MM.1S (cell line): ENCODE measurements around the gene VSX2.

Experiments
- DNase-seq: peaks from one replicate; pipeline ENCODE4 v3.0.0-alpha.2; 2015
- H2AFZ ChIP-seq: fragments of 300-600 bp; sonication (generic); 2 replicates; pipeline ENCODE4 v1.6.0; 2016; ENCODE audit warnings: antibody characterized with exemption, low read length
- H3F3A ChIP-seq: fragments of 300-600 bp; sonication (generic); 2 replicates; pipeline ENCODE4 v1.6.1; 2016; ENCODE audit warnings: mild to moderate bottlenecking, antibody characterized with exemption, low read length, moderate library complexity, mixed read lengths; ENCODE audit not compliant: insufficient read depth
- H3K27ac ChIP-seq: fragments of 300-600 bp; sonication (generic); 2 replicates; pipeline ENCODE4 v1.5.1; 2016; ENCODE audit warnings: mild to moderate bottlenecking, low read length
- H3K27me3 ChIP-seq: fragments of 300-600 bp; sonication (generic); replicated peaks from 2 replicates; pipeline ENCODE4 v1.6.0; 2016; ENCODE audit warnings: low read length; ENCODE audit not compliant: insufficient read depth
- H3K36me3 ChIP-seq: fragments of 300-600 bp; sonication (generic); replicated peaks from 2 replicates; pipeline ENCODE4 v1.6.1; 2016; ENCODE audit warnings: mild to moderate bottlenecking, low read length, mixed read lengths; ENCODE audit not compliant: insufficient read depth
- H3K4me1 ChIP-seq: fragments of 300-600 bp; sonication (generic); 2 replicates; pipeline ENCODE4 v1.6.1; 2016; ENCODE audit warnings: low read length, mixed read lengths
- H3K4me2 ChIP-seq: fragments of 300-600 bp; sonication (generic); 2 replicates; pipeline ENCODE4 v1.6.0; 2016; ENCODE audit warnings: low read depth, low read length
- H3K4me3 ChIP-seq: fragments of 300-600 bp; sonication (generic); 2 replicates; pipeline ENCODE4 v1.5.1; 2016; ENCODE audit warnings: low read length, mixed read lengths
- H3K79me2 ChIP-seq: fragments of 300-600 bp; sonication (generic); 2 replicates; pipeline ENCODE4 v1.6.1; 2016; ENCODE audit warnings: mixed run types, low read length, mixed read lengths
- H3K9ac ChIP-seq: fragments of 300-600 bp; sonication (generic); 2 replicates; pipeline ENCODE4 v1.6.1; 2016; ENCODE audit warnings: low read length, mixed read lengths
- H3K9me2 ChIP-seq: fragments of 300-600 bp; sonication (generic); replicated peaks from 2 replicates; pipeline ENCODE4 v1.6.1; 2016; ENCODE audit warnings: mild to moderate bottlenecking, low read length, mixed read lengths; ENCODE audit not compliant: insufficient read depth
- H3K9me3 ChIP-seq: fragments of 300-600 bp; sonication (generic); replicated peaks from 2 replicates; pipeline ENCODE4 v1.6.1; 2016; ENCODE audit warnings: mild to moderate bottlenecking, low read length, mixed read lengths; ENCODE audit not compliant: insufficient read depth
- H4K20me1 ChIP-seq: fragments of 300-600 bp; sonication (generic); 2 replicates; pipeline ENCODE4 v1.6.1; 2016; ENCODE audit warnings: mild to moderate bottlenecking, low read length, moderate library complexity, mixed read lengths; ENCODE audit not compliant: insufficient read depth
- CTCF ChIP-seq: fragments of 300-600 bp; sonication (generic); IDR thresholded peaks from 2 replicates; pipeline ENCODE4 v1.5.1; 2016; ENCODE audit warnings: antibody characterized with exemption, low read length, mixed read lengths
- EZH2 ChIP-seq: fragments of 300-600 bp; sonication (generic); optimal IDR thresholded peaks from 2 replicates; pipeline ENCODE3; 2017; ENCODE audit warnings: low read depth, mild to moderate bottlenecking, antibody characterized with exemption, low read length, mixed read lengths
- EZH2phosphoT487 ChIP-seq: fragments of 300-600 bp; sonication (generic); IDR thresholded peaks from 2 replicates; pipeline ENCODE4 v1.6.1; 2018; ENCODE audit warnings: antibody characterized with exemption, low read length

The VSX2 gene

GRCh38 chr14:74218462-74218861 is 20.8 kb upstream of the VSX2 start:
- DNase-seq: no peak
- Histone ChIP-seq H3K4me3 (no peak overlapping the region), H3K79me2 (no peaks in the 10 kb centered on the region), H2AFZ (no peak overlapping the region), H3F3A (no peaks in the 10 kb centered on the region), H3K27ac (no peak overlapping the region), H3K4me1 (no peaks in the 10 kb centered on the region), H3K4me2 (no peak overlapping the region), H4K20me1 (no peaks in the 10 kb centered on the region), H3K9me3 (no peaks in the 10 kb centered on the region), H3K27me3 (no peaks in the 10 kb centered on the region), H3K9ac (no peak overlapping the region), H3K9me2 (no peaks in the 10 kb centered on the region), H3K36me3 (no peaks in the 10 kb centered on the region)
- no peak for TF ChIP-seq EZH2
- no peak for TF ChIP-seq CTCF
- TF ChIP-seq EZH2phosphoT487: no peak

- H3K9me3 ChIP-seq: no peaks in the 10 kb centered on the region
- no peaks in the 10 kb centered on the region for H3K9me2 ChIP-seq
- no peaks in the 10 kb centered on the region for H4K20me1 ChIP-seq
- H3K79me2 ChIP-seq: no peaks in the 10 kb centered on the region
- TF ChIP-seq EZH2phosphoT487: no peak
- TF ChIP-seq CTCF: no peak
- TF ChIP-seq EZH2: no peak
- no peak for DNase-seq
- no peak overlapping the region for H3K4me3 ChIP-seq
- no peak overlapping the region for H2AFZ ChIP-seq
- H3K36me3 ChIP-seq: no peaks in the 10 kb centered on the region
- no peak overlapping the region for H3K4me2 ChIP-seq
- no peak overlapping the region for H3K9ac ChIP-seq
- no peaks in the 10 kb centered on the region for H3K4me1 ChIP-seq
- no peak overlapping the region for H3K27ac ChIP-seq
- no peaks in the 10 kb centered on the region for H3K27me3 ChIP-seq
- no peaks in the 10 kb centered on the region for H3F3A ChIP-seq
These were observed 19.7 kb upstream of the VSX2 start for GRCh38 chr14:74219277-74220205.

- Histone ChIP-seq H3K4me3 (no peak overlapping the region), H3K9ac (no peak overlapping the region), H3K27me3 (no peaks in the 10 kb centered on the region), H4K20me1 (no peaks in the 10 kb centered on the region), H2AFZ (no peak overlapping the region), H3K27ac (no peak overlapping the region), H3K36me3 (no peaks in the 10 kb centered on the region), H3K9me2 (no peaks in the 10 kb centered on the region), H3K79me2 (no peaks in the 10 kb centered on the region), H3F3A (no peaks in the 10 kb centered on the region), H3K4me2 (no peak overlapping the region), H3K9me3 (no peaks in the 10 kb centered on the region), H3K4me1 (no peaks in the 10 kb centered on the region)
- DNase-seq: no peak
- TF ChIP-seq EZH2phosphoT487 (no peak), CTCF (no peak), EZH2 (no peak)
These were observed 18.3 kb upstream of the VSX2 start for GRCh38 chr14:74220991-74221390.
